Trophoblast cell (in vitro differentiated cells and primary cell): ENCODE results near the gene TEC.
A peak's percentile ranks its signal among the peaks of the same experiment; 100 is the strongest.

ENCODE experiments used
- DNase-seq, 2 donors: peaks; one replicate each; pipeline ENCODE4 v3.0.0-alpha.2; 2016
- H2AFZ ChIP-seq: 2 replicates; pipeline ENCODE4 v1.6.1; 2013; ENCODE audit warnings: low read length, moderate library complexity, mild to moderate bottlenecking; ENCODE audit not compliant: insufficient read depth, poor library complexity
- H2AK5ac ChIP-seq: 2 replicates; pipeline ENCODE4 v1.6.1; 2013; ENCODE audit warnings: mild to moderate bottlenecking, low read length
- H2BK120ac ChIP-seq: 2 replicates; pipeline ENCODE4 v1.6.1; 2013; ENCODE audit warnings: low read length, mild to moderate bottlenecking, moderate library complexity; ENCODE audit not compliant: insufficient read depth, poor library complexity
- H2BK12ac ChIP-seq: 2 replicates; pipeline ENCODE4 v1.6.1; 2013; ENCODE audit warnings: mild to moderate bottlenecking, low read length, moderate library complexity
- H2BK5ac ChIP-seq: 2 replicates; pipeline ENCODE4 v1.6.1; 2013; ENCODE audit warnings: low read length, low read depth, moderate library complexity, mild to moderate bottlenecking; ENCODE audit not compliant: poor library complexity
- H3K14ac ChIP-seq: 2 replicates; pipeline ENCODE4 v1.6.1; 2013; ENCODE audit warnings: mild to moderate bottlenecking, low read length
- H3K18ac ChIP-seq: 2 replicates; pipeline ENCODE4 v1.6.1; 2013; ENCODE audit warnings: mild to moderate bottlenecking, low read length
- H3K23ac ChIP-seq: 2 replicates; pipeline ENCODE4 v1.6.1; 2013; ENCODE audit warnings: low read length
- H3K27ac ChIP-seq: 2 replicates; pipeline ENCODE4 v1.5.1; 2013; ENCODE audit warnings: low read depth, mild to moderate bottlenecking, inconsistent platforms, low read length, moderate library complexity
- H3K27me3 ChIP-seq: 2 replicates; pipeline ENCODE4 v1.6.1; 2013; ENCODE audit warnings: inconsistent platforms, mild to moderate bottlenecking, low read length, moderate library complexity; ENCODE audit not compliant: insufficient read depth
- H3K36me3 ChIP-seq, 2 experiments: 1 replicate in 1 of 2; 2 replicates in 1 of 2; pipeline ENCODE4 v1.6.1; 2013; ENCODE audit warnings: low read length in 2 of 2, mild to moderate bottlenecking in 2 of 2, moderate library complexity in 1 of 2; ENCODE audit not compliant: insufficient read depth in 2 of 2, control insufficient read depth in 1 of 2
- H3K4ac ChIP-seq: 2 replicates; pipeline ENCODE4 v1.6.1; 2013; ENCODE audit warnings: low read depth, mild to moderate bottlenecking, low read length, moderate library complexity
- H3K4me1 ChIP-seq, 2 experiments: 1 replicate in 1 of 2; 2 replicates in 1 of 2; pipeline ENCODE4 v1.6.1; 2013; ENCODE audit warnings: low read length in 2 of 2, mild to moderate bottlenecking in 2 of 2, moderate library complexity in 1 of 2; ENCODE audit not compliant: insufficient read depth in 2 of 2, control insufficient read depth in 1 of 2
- H3K4me2 ChIP-seq: 2 replicates; pipeline ENCODE4 v1.6.1; 2013; ENCODE audit warnings: inconsistent platforms, mild to moderate bottlenecking, low read length, moderate library complexity
- H3K4me3 ChIP-seq: 2 replicates; pipeline ENCODE4 v1.5.1; 2013; ENCODE audit warnings: mild to moderate bottlenecking, low read depth, low read length, inconsistent platforms
- H3K79me1 ChIP-seq: one replicate; pipeline ENCODE4 v1.6.1; 2013; ENCODE audit warnings: low read length
- H3K79me2 ChIP-seq: 2 replicates; pipeline ENCODE4 v1.6.1; 2013; ENCODE audit warnings: low read length, mild to moderate bottlenecking; ENCODE audit not compliant: control insufficient read depth, insufficient read depth, poor library complexity
- H3K9ac ChIP-seq: 2 replicates; pipeline ENCODE4 v1.6.1; 2013; ENCODE audit warnings: mild to moderate bottlenecking, low read length
- H3K9me3 ChIP-seq: 2 replicates; pipeline ENCODE4 v1.6.1; 2013; ENCODE audit warnings: low read depth, mild to moderate bottlenecking, control low read depth, inconsistent platforms, low read length; ENCODE audit not compliant: insufficient read depth
- H4K12ac ChIP-seq: 2 replicates; pipeline ENCODE4 v1.6.1; 2013; ENCODE audit warnings: low read depth, mild to moderate bottlenecking, low read length, moderate library complexity
- H4K8ac ChIP-seq: 2 replicates; pipeline ENCODE4 v1.6.1; 2013; ENCODE audit warnings: low read depth, mild to moderate bottlenecking, low read length, moderate library complexity
- H4K91ac ChIP-seq: one replicate; pipeline ENCODE4 v1.6.1; 2013; ENCODE audit warnings: low read depth, mild to moderate bottlenecking, low read length, moderate library complexity
- WGBS: extraction: QIAGEN DNeasy Blood & Tissue Kit; methylation state at CpG from one replicate; pipeline ENCODE4 v1.1.7; 2013; ENCODE audit warnings: missing lambda C conversion rate; ENCODE audit not compliant: insufficient read length, insufficient coverage; ENCODE audit errors: extremely low coverage; 5-methylcytosine and 5-hydroxymethylcytosine counted together

The TEC gene

DNA sequence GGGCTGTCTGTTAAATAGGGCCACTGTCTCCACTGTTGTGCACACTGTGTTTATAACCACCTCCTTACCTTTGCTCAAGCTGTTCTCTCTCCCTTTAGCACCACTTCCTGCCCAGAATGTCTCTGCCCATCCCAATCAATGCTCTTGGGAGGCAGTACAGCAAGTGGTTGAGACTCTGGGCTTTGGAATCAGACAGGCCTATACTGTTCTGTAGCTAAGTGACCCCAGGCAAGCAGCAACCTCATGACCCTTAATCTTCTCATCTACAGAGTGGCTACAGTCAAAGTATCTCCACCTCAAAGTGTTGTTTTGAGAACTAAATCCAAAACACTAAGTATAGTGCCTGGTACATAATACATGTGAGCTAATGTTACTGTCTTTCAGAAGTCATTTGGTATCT, 131.8 kb downstream of the TEC start:
- H3K9me3 ChIP-seq: no peaks in the 10 kb centered on the region
- H3K27me3 ChIP-seq: no peaks in the 10 kb centered on the region
- H3K4me3 ChIP-seq: no peak overlapping the region
- H3K27ac ChIP-seq: no peak overlapping the region
- no peak overlapping the region for H2BK12ac ChIP-seq
- no peak overlapping the region for H2AK5ac ChIP-seq
- no peak for DNase-seq
- H4K12ac ChIP-seq: no peak overlapping the region
- H3K18ac ChIP-seq: no peak overlapping the region
- H4K8ac ChIP-seq: no peak overlapping the region
- H3K79me1 ChIP-seq: no peaks in the 10 kb centered on the region
- no peak overlapping the region for H3K4me2 ChIP-seq
- H2BK5ac ChIP-seq: no peak overlapping the region
- no peaks in the 10 kb centered on the region for H3K36me3 ChIP-seq
- H3K14ac ChIP-seq: no peak overlapping the region
- no peak overlapping the region for H3K4ac ChIP-seq
- H2AFZ ChIP-seq: no peak overlapping the region
- no peak overlapping the region for H4K91ac ChIP-seq
- H3K79me2 ChIP-seq: no peaks in the 10 kb centered on the region
- no peak overlapping the region for H3K9ac ChIP-seq
- peaks cover 0 to 4% of the 10 kb centered on the region in 2 experiments for H3K4me1 ChIP-seq
- H2BK120ac ChIP-seq: no peak overlapping the region
- no peak overlapping the region for H3K23ac ChIP-seq

DNA sequence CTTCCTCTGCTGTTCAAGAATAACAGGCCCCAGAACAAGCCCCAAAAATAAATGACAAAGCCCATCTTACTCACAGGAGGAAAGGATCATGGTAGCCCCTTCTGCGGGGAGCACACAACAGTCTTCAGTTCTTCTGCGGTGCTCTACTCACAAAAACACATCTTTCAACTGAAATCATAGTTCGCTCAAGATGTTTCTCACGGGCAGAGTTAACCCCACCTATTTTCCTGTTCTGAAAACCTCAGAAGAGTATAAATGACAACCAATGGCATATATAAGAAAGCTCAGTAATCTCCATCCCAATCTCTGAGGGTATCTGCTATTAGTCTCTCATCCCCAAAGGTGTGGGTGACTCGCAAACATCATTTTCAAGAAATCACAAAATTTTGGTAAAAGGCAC, 135.6 kb downstream of the TEC start, which contains the start of gene TXK:
TXK (minus strand) TSS at position 170 of the 400 bp plus-strand sequence; CDS start at position 90, 80 bp downstream.
- Histone ChIP-seq H3K27me3 (no peaks in the 10 kb centered on the region), H3K9me3 (no peaks in the 10 kb centered on the region), H3K23ac (no peak within 1 kb of the TSS), H4K12ac (no peak within 1 kb of the TSS), H3K9ac (no peak within 1 kb of the TSS), H2AFZ (no peak within 1 kb of the TSS), H3K4ac (no peak within 1 kb of the TSS), H3K4me1 (peaks cover 2 to 4% of the 10 kb centered on the region in 2 experiments), H4K91ac (no peak within 1 kb of the TSS), H3K14ac (no peak within 1 kb of the TSS), H2AK5ac (no peak within 1 kb of the TSS), H3K18ac (no peak within 1 kb of the TSS), H3K79me1 (no peaks in the 10 kb centered on the region), H3K27ac (no peak within 1 kb of the TSS), H3K79me2 (no peaks in the 10 kb centered on the region), H2BK12ac (no peak within 1 kb of the TSS), H2BK5ac (no peak within 1 kb of the TSS), H2BK120ac (no peak within 1 kb of the TSS), H3K4me2 (no peak within 1 kb of the TSS), H4K8ac (no peak within 1 kb of the TSS), H3K4me3 (no peak within 1 kb of the TSS), H3K36me3 (no peaks in the 10 kb centered on the region)
- no CpG with 5 or more reads among the region's 5 CpGs for WGBS
- no peak for DNase-seq

DNA sequence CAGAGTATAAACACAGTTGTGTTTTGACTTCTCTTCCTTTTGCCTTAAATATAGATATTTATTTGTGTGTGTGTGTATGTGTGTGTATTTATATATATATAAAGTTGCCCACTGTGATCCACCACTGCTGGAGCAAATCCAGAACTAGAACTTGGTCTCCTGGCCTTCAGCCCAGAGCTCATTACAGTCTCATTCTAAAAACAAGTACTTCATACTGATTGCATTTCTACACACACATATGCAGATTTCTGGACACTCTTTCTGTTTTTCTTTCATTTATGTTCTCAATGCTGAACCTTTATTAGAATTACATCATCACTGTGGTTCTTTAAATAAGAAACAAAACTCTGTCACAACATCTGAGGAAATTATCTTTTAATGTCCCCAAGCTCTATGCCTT, 136.0 kb downstream of the TEC start:
- Histone ChIP-seq H3K4me1 (peaks cover 2 to 4% of the 10 kb centered on the region in 2 experiments), H3K27ac (no peak overlapping the region), H3K4ac (no peak overlapping the region), H3K79me1 (no peaks in the 10 kb centered on the region), H4K12ac (no peak overlapping the region), H3K23ac (no peak overlapping the region), H3K79me2 (no peaks in the 10 kb centered on the region), H2AK5ac (no peak overlapping the region), H3K36me3 (no peaks in the 10 kb centered on the region), H4K91ac (no peak overlapping the region), H3K9me3 (no peaks in the 10 kb centered on the region), H3K4me3 (no peak overlapping the region), H4K8ac (no peak overlapping the region), H2BK12ac (no peak overlapping the region), H3K18ac (no peak overlapping the region), H3K4me2 (no peak overlapping the region), H3K9ac (no peak overlapping the region), H3K14ac (no peak overlapping the region), H3K27me3 (no peaks in the 10 kb centered on the region), H2AFZ (no peak overlapping the region), H2BK5ac (no peak overlapping the region), H2BK120ac (no peak overlapping the region)
- DNase-seq: no peak

DNA sequence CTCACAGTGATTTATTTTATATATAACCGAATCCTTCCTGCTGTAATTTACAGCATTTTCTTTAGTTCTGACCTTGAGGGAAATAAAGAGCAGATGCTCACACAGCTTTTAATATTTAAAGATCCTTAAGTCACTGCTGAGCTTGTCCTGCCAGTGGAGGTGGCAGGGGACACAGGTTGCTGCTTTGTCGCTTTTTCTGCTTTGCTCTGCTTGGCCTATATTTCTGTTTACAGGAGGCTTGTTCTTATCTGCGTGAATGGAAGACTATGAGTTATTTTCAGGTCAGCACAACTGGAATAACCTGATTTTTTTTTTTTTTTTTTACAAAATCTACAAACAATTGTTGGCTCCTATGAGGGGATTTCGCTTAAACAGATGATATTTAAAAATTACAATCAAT, 137.9 kb downstream of the TEC start:
- no peak overlapping the region for H3K4me3 ChIP-seq
- no peak overlapping the region for H2BK5ac ChIP-seq
- H3K36me3 ChIP-seq: no peaks in the 10 kb centered on the region
- no peak overlapping the region for H4K8ac ChIP-seq
- H3K14ac ChIP-seq: no peak overlapping the region
- no peak overlapping the region for H4K12ac ChIP-seq
- no peak overlapping the region for H3K9ac ChIP-seq
- no peak overlapping the region for H3K4ac ChIP-seq
- H2BK12ac ChIP-seq: no peak overlapping the region
- H2AK5ac ChIP-seq: no peak overlapping the region
- no peaks in the 10 kb centered on the region for H3K9me3 ChIP-seq
- no peak overlapping the region for H3K23ac ChIP-seq
- H2BK120ac ChIP-seq: no peak overlapping the region
- peak in 1 of 2 donors; percentile 29 for DNase-seq
- no peak overlapping the region for H3K18ac ChIP-seq
- no peak overlapping the region for H3K27ac ChIP-seq
- no peak overlapping the region for H4K91ac ChIP-seq
- H3K79me1 ChIP-seq: no peaks in the 10 kb centered on the region
- no peak overlapping the region for H3K4me2 ChIP-seq
- no peak overlapping the region for H2AFZ ChIP-seq
- H3K27me3 ChIP-seq: no peaks in the 10 kb centered on the region
- peaks cover 7 to 13% of the 10 kb centered on the region in 2 experiments for H3K4me1 ChIP-seq
- WGBS: no CpG with 5 or more reads among the region's 4 CpGs
- H3K79me2 ChIP-seq: no peaks in the 10 kb centered on the region
